HG03095 (cell line): ENCODE measurements around the gene SLC20A1.

Source experiments
- ATAC-seq: cut with Tn5 transposase; IDR thresholded peaks from one replicate; pipeline ENCODE4 v1.9.1; 2021; ENCODE audit warnings: moderate library complexity; ENCODE audit not compliant: unreplicated experiment

The SLC20A1 gene

DNA sequence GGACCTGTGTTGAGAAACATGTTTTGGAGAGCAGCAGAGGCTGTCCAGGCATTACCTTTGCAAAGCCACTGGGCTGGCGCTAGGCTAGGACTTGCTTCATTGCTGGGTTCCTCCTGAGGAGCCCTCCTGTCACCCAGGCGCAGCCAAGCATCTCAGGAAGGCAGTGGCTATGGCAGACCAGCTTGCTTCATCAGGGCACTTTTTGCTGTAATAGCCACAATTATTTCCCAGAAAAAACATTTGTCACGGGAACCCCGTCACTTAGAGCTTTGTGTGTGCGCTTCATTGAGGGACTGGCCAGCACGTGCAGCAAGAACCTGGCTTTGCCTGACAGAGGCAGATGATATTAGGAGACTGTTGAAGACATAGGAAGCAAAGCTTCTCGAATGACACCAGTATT, 36.4 kb downstream of the SLC20A1 start:
- ATAC-seq, result no peak

DNA sequence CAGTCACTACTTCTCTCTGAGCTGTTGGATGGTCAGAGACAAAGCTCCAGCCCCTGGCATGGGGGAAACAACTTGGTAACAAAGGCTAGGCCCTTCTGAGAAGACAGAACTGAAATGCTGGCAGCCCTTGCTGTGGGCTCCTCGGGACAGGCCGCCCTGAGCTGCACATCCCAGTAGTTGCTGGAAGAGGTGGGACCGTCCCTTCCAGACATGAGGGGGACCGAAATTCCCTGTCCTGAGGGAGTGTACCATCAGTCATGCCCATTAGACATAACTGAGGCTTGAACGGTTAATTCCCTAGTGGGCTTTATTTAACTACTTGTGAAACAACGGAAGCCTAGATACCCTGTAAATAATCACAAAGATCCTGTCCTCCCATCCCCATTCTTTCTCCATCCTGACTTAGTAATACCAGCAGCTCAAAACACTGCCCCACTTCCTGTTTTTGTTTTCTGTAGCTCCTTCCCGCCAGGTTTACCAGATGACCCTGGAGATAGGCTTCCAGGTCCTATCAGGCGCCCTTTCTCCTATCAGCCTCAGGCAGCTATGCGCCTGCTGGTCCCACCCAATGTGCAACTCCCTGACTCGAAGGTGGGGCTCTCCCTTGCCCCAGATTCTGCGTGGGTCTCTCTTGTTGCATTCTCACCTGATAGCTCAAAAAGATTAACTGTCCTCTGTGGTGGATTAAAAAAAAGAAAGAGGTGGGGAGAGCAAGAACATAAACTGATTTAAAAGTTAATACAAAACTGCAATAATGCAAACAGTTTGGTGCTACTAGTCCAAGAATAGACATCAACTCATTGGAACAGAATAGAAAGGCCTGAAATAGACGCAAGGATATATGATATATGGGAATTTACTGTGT, 38.0 kb downstream of the SLC20A1 start:
- no peak for ATAC-seq

DNA sequence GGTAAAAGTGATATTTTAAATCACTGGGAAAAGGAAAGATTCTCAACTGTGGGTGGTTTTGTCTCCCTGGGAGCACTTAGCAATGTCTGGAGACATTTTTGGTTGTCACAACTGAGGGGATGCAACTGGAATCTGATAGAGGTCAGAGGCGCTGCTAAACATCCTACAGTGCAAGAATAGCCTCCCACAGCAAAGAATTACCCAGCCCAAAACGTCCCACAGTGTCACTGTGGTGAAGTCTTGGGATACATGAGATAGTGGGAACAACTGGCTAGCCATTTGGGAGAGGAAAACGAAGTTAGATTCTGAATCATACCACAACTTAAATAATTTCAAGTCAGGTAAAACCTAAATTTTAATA, 38.7 kb downstream of the SLC20A1 start:
- ATAC-seq, result no peak

- no peak for ATAC-seq
Observed at GRCh38 chr2:112685271-112685884, 39.6 kb downstream of the SLC20A1 start.

GRCh38 chr2:112686348-112687217, 40.8 kb downstream of the SLC20A1 start:
- no peak for ATAC-seq

DNA sequence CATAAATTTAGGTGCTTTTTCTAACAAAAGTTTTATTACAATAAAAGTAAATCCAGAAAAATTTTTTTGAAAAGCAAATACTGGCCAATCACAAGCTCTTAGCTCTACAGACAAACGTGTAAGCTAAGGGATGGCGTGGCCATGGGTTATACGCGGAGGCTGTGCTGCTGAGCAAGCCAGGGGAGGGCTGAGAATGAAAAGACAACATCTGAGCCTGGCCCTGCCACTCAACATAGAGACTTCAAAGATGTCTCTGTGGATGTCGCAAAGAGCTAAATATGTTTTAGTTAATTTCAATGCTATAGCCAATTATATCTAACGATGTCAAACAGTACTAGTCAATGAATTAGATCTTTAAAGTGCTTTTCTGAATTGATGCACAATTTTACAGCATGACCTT, 41.8 kb downstream of the SLC20A1 start:
- no peak for ATAC-seq

DNA sequence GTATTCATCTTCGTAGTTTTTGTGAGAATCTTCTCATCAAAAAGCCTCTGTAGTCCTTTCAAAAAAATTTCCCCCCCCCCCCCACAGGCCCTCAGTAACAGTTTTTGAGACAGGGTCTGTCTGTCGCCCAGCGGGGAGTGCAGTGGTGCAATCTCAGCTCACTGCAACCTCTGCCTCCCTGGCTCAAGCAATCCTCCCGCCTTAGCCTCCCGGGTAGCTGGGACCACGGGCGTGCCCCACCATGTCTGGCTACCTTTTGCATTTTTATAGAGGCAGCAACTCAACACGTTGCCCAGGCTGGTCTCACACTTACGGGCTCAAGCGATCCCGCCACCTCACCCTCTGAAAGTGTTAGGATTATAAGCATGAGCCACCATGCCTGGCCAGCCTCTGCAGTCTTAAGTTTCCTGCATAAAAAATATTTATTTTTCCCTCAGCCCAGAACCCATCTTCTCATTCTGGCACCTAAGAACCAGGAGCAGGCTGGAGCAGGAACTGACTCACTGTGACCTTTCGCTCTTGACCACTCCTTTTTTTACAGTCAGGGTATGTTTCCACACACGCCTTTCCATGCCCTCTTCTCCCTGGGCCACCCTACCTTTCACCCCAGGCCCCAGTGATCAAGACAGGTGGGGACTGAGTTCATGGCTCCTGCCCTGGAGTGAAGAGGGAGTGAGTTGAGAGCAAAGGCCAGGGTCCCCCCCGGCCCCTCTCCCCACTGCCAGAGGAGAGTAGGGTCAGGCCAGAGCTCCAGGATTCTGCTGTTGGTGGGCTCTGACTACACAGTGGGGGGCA, 42.5 kb downstream of the SLC20A1 start:
- no peak for ATAC-seq

- ATAC-seq, result peak; percentile 45
Observed at GRCh38 chr2:112690853-112691401, 45.2 kb downstream of the SLC20A1 start.

GRCh38 chr2:112691881-112692281, 46.1 kb downstream of the SLC20A1 start:
- ATAC-seq, result no peak

DNA sequence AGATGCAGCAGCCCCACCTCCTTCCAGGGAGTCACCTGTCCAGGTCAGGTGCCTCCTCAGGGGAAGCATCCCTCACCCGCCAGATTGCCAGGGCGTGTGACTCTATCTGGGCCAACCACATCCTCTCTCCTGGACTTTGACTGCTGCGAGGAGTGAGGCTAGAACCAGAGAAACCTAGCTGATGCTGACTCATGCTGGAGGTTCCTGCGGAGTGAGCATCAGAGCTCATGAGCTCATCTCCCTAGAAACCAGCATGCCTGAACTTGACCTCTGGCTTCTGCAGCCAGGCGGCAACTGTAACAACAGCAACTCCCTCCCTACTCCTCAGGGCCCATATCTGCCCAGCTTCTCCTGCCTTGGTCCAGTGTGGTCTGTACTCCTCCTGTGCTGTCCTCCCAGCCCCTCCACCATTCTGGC, 46.8 kb downstream of the SLC20A1 start:
- peak; percentile 89 for ATAC-seq

DNA sequence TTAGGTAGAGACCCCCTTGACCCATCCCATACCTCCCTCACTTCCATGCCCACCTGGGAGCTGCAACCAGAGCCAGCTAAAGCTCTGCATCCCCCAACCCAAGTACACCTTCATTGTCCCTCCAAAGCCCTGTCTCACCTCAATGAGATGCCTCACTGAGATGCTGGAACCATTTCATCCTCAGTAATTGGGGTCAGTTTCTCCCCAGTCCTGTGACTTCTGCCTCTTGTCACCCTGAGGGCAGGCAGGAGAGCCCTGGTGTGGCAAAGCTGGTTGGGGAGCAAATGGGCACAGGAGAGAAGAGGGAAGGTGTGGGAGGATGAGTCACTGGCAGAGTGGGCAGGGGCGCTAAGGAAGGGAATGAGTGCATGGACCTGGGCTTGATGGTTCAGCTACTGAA, 47.2 kb downstream of the SLC20A1 start:
- no peak for ATAC-seq

DNA sequence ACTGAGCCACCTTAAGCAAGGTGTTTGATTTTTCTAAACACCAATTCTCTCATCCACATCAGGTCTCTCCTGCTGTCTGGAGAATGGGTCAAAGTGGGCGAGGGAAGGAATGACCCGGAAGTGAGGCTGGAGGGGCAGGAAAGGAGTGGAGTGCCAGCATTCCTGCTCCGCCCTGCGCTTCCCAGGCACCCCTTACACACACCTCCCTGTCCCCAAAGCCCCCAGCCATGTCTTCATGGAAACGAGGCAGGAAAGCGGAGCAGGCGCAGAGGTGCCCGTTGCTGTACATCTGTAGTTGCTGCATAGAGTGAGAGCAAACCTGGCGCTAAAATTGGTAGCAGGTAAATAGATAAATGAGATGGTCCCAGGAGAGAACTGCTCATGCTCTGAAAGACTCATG, 47.9 kb downstream of the SLC20A1 start:
- no peak for ATAC-seq

- no peak for ATAC-seq
Observed at GRCh38 chr2:112694182-112694581, 48.4 kb downstream of the SLC20A1 start.

GRCh38 chr2:112698834-112699515, 53.2 kb downstream of the SLC20A1 start:
- ATAC-seq, result no peak

DNA sequence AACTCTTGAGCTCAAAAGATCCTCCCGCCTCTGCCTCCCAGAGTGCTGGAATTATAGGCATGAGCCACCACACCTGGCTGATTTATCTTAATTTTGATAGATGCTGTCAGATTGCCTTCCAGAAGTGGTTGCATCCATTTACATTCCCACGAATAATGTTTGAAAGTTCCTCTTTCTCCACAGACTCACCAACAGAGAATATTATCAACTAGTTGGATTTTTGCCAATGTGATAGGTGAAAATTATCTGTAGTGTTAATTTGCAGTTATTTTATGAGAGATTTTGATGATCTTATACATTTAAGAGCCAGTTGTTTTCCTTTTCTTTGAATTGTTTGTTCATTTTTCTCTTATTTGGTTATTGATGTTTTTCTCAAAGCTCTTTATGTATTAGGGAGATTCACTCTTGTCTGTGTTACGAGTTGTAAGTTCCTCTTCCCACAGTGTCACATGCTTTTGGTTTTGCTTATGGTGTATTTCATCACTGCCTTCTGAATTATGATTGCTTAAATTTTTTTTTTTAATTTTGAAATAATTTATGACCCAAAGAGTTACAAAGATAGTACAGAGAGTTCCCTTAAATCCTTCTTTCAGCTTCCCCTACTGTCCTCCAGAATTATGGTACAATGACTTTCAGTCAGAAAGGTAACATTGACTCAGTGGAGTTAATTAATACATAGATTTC, 54.4 kb downstream of the SLC20A1 start:
- no peak for ATAC-seq

- ATAC-seq, result no peak
Observed at GRCh38 chr2:112701052-112701451, 55.3 kb downstream of the SLC20A1 start.

DNA sequence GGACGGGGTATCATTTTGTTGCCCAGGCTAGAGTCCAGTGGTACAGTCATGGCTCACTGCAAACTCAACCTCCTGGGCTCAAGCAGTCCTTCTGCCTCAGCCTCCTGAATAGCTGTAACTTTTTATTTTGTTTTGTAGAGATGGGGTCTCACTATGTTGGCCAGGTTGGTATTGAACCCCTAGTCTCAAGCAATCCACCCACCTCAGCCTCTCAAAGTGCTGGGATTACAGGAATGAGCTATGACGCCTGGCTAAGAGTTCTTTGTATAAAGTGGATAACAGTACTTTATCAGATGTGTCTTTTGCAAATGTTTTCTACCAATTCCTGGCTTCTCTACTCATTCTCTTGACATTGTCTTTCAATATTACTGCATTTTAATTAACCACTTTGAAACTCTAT, 57.9 kb downstream of the SLC20A1 start:
- no peak for ATAC-seq

GRCh38 chr2:112705575-112705974, 59.8 kb downstream of the SLC20A1 start:
- ATAC-seq, result no peak

DNA sequence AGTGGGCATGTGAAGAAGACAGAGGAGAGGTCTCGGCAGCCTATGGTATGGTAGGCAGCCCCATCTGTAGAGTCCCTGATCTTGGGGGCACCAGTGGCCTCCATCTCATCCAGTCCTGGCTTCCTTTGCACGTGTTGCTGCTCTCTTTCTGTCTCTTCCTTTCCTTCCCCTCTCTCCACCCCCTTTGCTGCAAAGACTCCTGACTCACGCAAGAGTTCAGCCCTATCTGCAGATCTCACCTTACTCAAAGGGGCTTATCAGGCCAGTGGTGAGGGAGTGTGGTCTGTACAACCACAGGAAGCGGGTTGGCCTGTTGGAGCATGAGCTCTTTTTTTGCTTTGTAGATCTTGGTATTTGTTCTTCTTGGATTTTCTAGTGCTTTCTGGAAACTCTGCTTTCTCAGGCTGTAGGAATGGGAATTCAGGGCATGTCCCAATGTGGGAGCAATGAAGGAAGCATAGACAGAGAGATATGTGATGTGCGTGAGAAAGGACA, 60.5 kb downstream of the SLC20A1 start:
- peak; percentile 44 for ATAC-seq
